Measurements from ENCODE around the gene GET4.

GRCh38 chr7:929311-929711 is 53.0 kb downstream of the GET4 start:
- no peak for TF ChIP-seq POLR2A (IDR thresholded peaks at IDR 0.05)
- no peak for TF ChIP-seq CTCF (IDR thresholded peaks at IDR 0.05)

All from lower leg skin (tissue), 3 donors.